Purkinje cell (primary cell): ENCODE measurements around the gene CAPN11. TPM values are rescaled to one million over a fixed set of nuclear protein-coding genes. Genes with fewer than 3 reads are reported as not detected.

Experiments used
- polyA plus RNA-seq: library from polyadenylated mRNA; unstranded; fragments of >200 nt; fragmentation: Nextera tagmentation; gene quantifications from 2 replicates; pipeline ENCODE4 v1.2.1, GENCODE V29; 2014

Gene CAPN11
- not detected in 2 replicates for polyA plus RNA-seq

DNA sequence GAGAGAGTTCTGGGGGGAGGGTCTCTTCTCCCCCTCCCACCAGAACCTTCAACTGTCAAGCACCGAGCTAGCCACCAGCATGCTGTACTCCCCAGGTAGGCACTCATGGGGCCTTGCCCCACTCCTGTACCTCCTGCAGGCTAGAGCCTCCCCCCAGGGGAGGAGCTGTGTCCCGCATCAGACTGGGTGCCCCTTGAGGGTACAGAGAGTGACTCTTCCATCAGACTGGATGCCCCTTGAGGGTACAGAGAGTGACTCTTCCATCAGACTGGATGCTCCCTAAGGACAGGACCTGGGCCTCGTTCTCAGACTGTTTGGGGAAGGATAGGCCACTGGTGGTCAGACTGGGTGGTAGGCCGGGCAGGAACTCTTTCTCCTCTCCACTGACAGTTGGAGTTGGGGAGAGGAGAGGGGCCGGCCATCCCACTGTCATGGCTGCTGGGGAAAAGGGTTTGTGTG, at the start of gene CAPN11:
Gene CAPN11 (plus strand): TSS at position 51 of the 459 bp plus-strand sequence. CDS start 29 bp downstream, at position 80.

DNA sequence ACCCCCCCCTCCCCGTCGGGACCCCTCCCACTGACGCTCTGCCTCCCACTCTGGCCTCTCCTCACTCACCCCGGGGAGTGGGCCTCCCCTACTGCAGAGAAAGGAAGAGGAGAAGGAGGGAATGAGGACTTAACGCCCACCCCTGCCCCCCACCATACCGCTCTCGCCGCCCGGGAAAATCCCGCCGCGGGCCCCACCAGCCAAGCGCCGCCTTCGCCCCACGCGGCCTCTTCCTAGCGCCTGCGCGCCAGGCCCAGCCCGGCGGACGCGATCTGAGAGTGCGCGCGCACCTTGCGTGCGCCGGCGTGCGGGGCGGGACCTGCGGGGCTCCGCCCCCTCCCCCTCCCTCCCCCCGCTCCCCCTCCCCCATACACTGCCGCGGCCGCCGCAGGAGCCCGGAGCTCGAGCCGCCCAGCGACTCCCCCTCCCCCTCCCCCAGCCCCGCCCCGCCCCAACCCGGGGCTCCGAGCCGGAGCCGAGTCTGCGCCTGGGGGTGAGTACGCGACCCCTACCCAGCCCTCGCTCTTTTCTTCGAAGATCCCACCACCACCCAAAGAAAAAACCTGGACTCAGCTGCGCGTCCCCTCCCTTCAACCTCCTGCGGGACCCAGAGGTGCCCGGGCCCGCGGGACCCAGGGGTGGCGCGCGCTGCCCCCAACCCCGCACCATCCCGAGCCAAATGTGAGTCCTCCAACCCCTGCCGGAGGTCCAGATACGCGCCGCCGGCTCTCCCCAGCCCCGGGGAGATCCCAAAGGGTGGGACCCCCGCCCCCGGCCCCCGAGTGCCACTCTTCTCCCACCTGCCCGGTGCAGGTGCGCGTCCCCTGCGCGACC, 31.2 kb upstream of the CAPN11 start, which contains the start of the genes MRPL14 and TMEM63B:
Gene MRPL14 (minus strand): TSS at position 267 of the 834 bp plus-strand sequence. CDS start 10,841 bp downstream, outside the sequence.
Gene TMEM63B (plus strand): TSS at position 369 of the 834 bp plus-strand sequence. CDS start 7,031 bp downstream, outside the sequence.

DNA sequence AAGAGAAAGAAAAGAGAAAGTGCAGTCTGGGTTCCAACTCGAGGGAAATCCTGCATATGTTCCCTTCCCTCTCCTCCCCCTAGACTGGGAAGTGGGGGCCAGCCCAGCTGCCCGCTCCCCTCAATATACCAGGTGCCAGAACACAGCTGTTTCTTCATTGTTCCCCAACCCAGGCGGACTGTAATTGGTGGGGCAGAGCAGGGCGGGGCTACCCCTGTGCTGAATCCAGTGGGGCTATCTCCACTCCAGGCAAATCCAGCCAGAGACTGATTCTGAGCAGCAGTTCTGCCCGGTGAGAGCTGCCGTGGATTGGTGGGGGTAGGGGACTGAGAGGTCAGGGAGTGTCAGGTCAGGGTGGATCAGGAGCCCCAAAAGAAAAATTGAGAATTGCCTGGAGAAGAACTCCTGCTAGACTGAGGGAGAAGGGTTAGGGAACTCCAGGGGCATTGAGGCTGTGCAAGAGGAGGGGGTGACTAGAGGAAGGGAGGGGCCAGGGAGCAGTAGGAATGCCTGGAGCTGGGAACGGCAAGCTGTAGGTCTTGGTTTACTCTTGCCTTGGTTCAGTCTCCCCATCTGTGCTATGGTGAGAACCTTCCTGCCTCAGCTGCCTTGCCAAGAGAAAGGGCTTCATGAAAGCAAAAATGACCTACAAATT, 58.2 kb downstream of the CAPN11 start, which contains the start of gene MYMX:
Gene MYMX (plus strand): TSS at position 250 of the 655 bp plus-strand sequence. CDS start 546 bp downstream, outside the sequence.

GRCh38 chr6:44223319-44224028, 64.9 kb downstream of the CAPN11 start, which contains the start of gene SLC29A1:
TSS of gene SLC29A1 (plus strand) at chr6:44223595. CDS start at chr6:44227314, 3,719 bp downstream.

Other genes starting within 250 kb of the CAPN11 start
- 104 and 119 TPM in 2 replicates for gene MRPL14, start 31.4 kb upstream of the CAPN11 start, polyA plus RNA-seq
- 9.8 and 10.3 TPM in 2 replicates for gene TMEM63B, start 31.3 kb upstream of the CAPN11 start, polyA plus RNA-seq
- gene MYMX, start 58.1 kb downstream of the CAPN11 start, polyA plus RNA-seq, result not detected in 2 replicates
- gene SLC29A1, start 64.8 kb downstream of the CAPN11 start, polyA plus RNA-seq, result 7.8 and 10.8 TPM in 2 replicates
- gene HSP90AB1, start 88.3 kb downstream of the CAPN11 start, polyA plus RNA-seq, result 2,006 and 2,207 TPM in 2 replicates
- 5.6 and 7.6 TPM in 2 replicates for gene SLC35B2, start 98.7 kb downstream of the CAPN11 start, polyA plus RNA-seq
- gene NFKBIE, start 106.7 kb downstream of the CAPN11 start, polyA plus RNA-seq, result 1.3 and 5.7 TPM in 2 replicates
- 0.22 and 1.3 TPM in 2 replicates for gene TMEM151B, start 111.6 kb downstream of the CAPN11 start, polyA plus RNA-seq
- 0.73 and 0.74 TPM in 2 replicates for gene AARS2, start 154.5 kb downstream of the CAPN11 start, polyA plus RNA-seq
- gene SPATS1, start 183.8 kb downstream of the CAPN11 start, polyA plus RNA-seq, result 0.22 TPM in 1 of 2 replicates, not detected in the other
- gene CDC5L, start 228.9 kb downstream of the CAPN11 start, polyA plus RNA-seq, result 15.6 and 16.9 TPM in 2 replicates